ENCODE data around the gene RAD51D.

Gene RAD51D

GRCh38 chr17:35088356-35088880 is 31.2 kb downstream of the RAD51D start:
- TF ChIP-seq CTCF (IDR thresholded peaks at IDR 0.05; ENCODE audit: low read depth, low read length): peak; percentile 21; the same call in 1 of the 2 replicates
- peak overlapping the region; percentile 63 for H3K27ac ChIP-seq
- H3K9me3 ChIP-seq (ENCODE audit: severe bottlenecking): no peaks in the 10 kb centered on the region
- H3K36me3 ChIP-seq: no peaks in the 10 kb centered on the region
- no peaks in the 10 kb centered on the region for H3K27me3 ChIP-seq (ENCODE audit: insufficient read depth, low read depth, severe bottlenecking)
- H3K4me3 ChIP-seq (ENCODE audit: low read depth, low read length): peak overlapping the region; percentile 88
- DNase-seq: peak; percentile 48

- H3K27me3 ChIP-seq (ENCODE audit: insufficient read depth, low read depth, severe bottlenecking): no peaks in the 10 kb centered on the region
- no peak for TF ChIP-seq CTCF (IDR thresholded peaks at IDR 0.05; ENCODE audit: low read depth, low read length)
- no peaks in the 10 kb centered on the region for H3K36me3 ChIP-seq
- H3K4me3 ChIP-seq (ENCODE audit: low read depth, low read length): peak overlapping the region; percentile 88
- no peak overlapping the region for H3K27ac ChIP-seq
- no peak for DNase-seq
- H3K9me3 ChIP-seq (ENCODE audit: severe bottlenecking): no peaks in the 10 kb centered on the region
These were observed 31.8 kb downstream of the RAD51D start for GRCh38 chr17:35087731-35088355.

- no peak overlapping the region for H3K27ac ChIP-seq
- no peak for DNase-seq
- no peaks in the 10 kb centered on the region for H3K36me3 ChIP-seq
- H3K27me3 ChIP-seq (ENCODE audit: insufficient read depth, low read depth, severe bottlenecking): no peaks in the 10 kb centered on the region
- no peak for TF ChIP-seq CTCF (IDR thresholded peaks at IDR 0.05; ENCODE audit: low read depth, low read length)
- H3K9me3 ChIP-seq (ENCODE audit: severe bottlenecking): no peaks in the 10 kb centered on the region
- H3K4me3 ChIP-seq (ENCODE audit: low read depth, low read length): no peak overlapping the region
These were observed 32.6 kb downstream of the RAD51D start for GRCh38 chr17:35086931-35087573.

- Histone ChIP-seq H3K36me3 (no peaks in the 10 kb centered on the region), H3K27ac (no peak overlapping the region), H3K9me3 (ENCODE audit: severe bottlenecking) (no peaks in the 10 kb centered on the region), H3K4me3 (ENCODE audit: low read depth, low read length) (no peak overlapping the region), H3K27me3 (ENCODE audit: insufficient read depth, low read depth, severe bottlenecking) (no peaks in the 10 kb centered on the region)
- DNase-seq: no peak
- no peak for TF ChIP-seq CTCF (IDR thresholded peaks at IDR 0.05; ENCODE audit: low read depth, low read length)
These were observed 33.5 kb downstream of the RAD51D start for GRCh38 chr17:35086164-35086563.

GRCh38 chr17:35084987-35085386 is 34.7 kb downstream of the RAD51D start:
- no peaks in the 10 kb centered on the region for H3K9me3 ChIP-seq (ENCODE audit: severe bottlenecking)
- H3K36me3 ChIP-seq: no peaks in the 10 kb centered on the region
- no peak overlapping the region for H3K4me3 ChIP-seq (ENCODE audit: low read depth, low read length)
- TF ChIP-seq CTCF (IDR thresholded peaks at IDR 0.05; ENCODE audit: low read depth, low read length): no peak
- no peak for DNase-seq
- H3K27ac ChIP-seq: no peak overlapping the region
- H3K27me3 ChIP-seq (ENCODE audit: insufficient read depth, low read depth, severe bottlenecking): no peaks in the 10 kb centered on the region

All from WERI-Rb-1 (cell line).